Measurements from ENCODE around the gene PXDN.

DNA sequence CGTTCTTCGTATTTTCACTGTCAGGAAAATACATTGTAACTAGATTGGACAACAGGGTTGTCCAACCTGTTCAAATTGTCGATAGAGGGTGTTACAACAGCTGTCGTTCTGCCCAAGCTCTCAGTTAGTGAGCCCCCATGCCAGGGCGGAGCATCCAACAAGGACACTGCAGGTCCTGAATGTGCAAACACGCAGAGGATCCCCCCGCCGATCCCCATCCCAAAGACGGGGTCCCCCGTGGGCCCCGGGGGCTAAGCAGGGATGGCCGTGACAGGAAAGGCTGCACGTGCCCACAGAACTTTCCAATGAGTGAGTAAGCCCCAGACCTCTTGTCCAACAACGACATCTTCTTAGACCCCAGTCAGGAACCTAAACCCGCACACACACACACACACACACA, 140.8 kb downstream of the PXDN start:
- TF ChIP-seq EZH2 (IDR thresholded peaks at IDR 0.05) = no peak
- TF ChIP-seq POLR2AphosphoS5 (IDR thresholded peaks at IDR 0.05; ENCODE audit: borderline replicate concordance, low read depth, low read length) = no peak
- no peak for TF ChIP-seq FOXP2 (optimal IDR thresholded peaks at IDR 0.05; ENCODE audit: control extremely low read depth, extremely low read length, insufficient read depth)
